GM21825 (cell line): Measurements from ENCODE around the gene DDC.

ENCODE experiments used
- ATAC-seq: cut with Tn5 transposase; IDR thresholded peaks from one replicate; pipeline ENCODE4 v1.9.1; 2021; ENCODE audit warnings: mild to moderate bottlenecking, moderate library complexity; ENCODE audit not compliant: unreplicated experiment

The DDC gene

DNA sequence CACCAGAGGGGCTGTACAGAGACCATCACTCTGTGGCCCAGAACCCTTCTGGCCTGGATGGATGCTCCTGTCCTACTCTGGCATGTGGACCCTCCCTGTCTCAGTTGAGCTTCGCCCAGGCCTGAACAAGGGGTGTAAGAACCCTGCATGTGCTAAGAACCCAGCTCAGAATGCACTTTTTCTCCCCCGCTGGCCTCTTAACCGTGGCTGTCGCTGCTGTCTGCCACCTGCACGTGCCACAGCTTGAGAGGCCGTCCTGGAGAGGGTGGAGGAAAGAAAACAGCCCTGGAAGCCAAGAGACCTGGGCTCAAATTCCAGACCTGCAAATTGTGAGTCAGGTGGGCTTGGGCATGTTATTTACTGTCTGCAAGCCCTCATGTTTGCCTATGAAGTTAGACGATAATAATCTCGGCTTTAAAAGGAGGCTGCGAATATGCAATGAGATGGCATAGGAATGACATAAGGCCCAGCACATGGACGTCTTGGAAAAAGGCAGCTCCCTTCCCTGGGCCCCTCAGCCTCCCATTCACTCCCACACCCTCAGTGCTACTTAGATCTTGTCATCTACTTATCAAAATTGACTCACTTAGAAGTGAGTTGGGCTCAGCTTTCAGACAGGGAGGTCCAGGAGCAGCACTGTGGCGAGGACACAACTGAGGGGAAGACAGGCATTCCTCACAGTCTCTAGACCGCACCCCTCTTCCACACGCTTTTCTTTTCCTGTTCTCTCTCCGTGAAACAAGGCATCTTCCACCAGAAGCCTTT lies 146.5 kb downstream of the DDC start:
- ATAC-seq: no peak

DNA sequence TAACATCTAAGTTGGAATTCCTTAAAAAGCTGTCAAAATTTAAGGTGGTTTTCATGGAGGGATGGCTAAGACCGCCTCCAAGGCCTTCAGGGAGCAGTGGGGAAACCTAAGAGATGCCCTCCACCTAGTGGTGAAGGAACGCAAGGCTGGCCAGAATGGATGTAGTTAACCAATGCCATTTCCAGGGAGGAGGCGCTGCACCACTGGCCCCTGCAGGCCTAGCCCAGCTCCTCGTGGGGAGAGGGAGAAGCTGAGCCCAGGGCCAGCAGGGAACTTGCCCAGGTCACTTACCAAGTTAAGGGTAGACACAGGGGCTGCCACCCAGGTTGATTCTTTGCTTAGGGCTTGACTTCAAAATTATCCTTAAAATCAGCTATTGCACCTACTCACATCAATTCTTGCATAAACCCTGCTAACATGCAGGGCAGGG lies 147.1 kb downstream of the DDC start:
- ATAC-seq: peak; percentile 81

DNA sequence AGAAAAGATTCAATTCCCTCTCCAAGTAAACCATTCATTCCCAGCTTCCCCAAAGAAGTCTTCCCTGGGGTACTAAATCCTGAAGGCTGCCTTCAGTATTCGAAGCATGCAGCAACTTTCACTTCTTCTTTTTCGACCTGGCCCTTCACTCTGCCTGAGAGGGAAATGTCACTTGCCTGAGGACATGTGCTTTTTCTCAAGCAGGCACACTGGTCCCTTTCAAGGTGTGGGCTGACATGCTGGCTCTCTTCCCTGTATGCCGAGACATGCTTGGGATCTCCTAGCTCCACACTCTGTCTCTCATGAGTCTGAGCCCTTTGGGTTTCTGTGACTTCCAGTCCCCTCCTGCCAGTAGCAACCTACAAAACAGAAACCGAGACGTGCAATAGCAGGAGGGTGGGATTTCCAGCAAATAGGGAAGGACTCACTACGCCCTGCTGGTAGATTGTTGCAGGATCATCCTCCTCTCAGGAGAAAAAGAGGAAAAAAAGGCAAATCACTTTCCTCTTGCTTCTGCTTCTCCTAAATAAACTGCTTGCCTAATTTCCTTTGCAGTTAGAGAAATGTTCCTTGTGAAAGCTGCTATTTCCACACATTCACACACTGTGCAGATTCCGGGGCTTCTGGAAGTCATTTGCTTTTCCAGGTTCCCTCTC lies 148.6 kb downstream of the DDC start:
- peak; percentile 67 for ATAC-seq

DNA sequence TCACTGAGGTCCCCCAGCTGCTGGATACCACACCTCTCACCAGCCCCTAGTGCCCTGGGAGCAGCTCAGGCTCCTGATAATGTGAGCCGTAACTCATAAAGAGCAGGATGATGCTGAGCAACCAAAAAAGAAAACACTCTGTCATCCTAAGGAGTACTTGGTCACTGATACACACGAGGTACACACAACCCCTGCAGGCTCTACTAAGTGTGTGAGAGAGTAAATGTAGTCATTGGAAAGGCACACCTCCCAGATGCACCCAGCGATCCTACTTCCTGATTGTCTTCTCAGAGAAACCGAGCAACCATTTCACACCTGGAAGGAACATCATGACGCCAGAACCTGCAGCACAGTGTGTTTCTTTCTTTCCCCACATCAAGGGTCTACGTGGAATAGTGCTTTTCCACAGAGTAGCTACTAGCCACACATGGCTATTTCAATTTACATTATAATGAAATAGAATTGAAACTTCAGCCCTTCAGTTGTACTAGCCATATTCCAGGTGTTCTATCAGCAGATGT lies 149.3 kb downstream of the DDC start:
- ATAC-seq: no peak

DNA sequence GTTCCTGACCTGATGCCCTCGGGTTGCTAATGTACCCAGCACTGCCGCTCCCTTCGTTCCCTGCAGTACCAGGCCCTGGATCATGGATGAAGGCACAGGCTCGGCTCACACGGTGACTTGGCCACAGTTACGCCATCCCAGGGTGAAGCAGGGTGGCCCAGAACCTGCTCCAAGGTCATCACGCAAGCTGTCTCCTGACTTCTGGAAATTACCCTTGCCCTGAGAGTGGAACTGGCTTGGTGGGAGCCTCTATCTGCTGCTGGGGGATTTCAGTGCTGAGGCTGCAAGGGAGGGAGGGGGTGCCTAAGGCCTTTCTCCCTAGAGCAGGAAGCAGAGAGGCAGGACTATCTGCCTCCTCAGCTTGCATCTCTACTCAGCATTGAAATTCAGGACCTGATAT lies 151.6 kb downstream of the DDC start:
- ATAC-seq: no peak

DNA sequence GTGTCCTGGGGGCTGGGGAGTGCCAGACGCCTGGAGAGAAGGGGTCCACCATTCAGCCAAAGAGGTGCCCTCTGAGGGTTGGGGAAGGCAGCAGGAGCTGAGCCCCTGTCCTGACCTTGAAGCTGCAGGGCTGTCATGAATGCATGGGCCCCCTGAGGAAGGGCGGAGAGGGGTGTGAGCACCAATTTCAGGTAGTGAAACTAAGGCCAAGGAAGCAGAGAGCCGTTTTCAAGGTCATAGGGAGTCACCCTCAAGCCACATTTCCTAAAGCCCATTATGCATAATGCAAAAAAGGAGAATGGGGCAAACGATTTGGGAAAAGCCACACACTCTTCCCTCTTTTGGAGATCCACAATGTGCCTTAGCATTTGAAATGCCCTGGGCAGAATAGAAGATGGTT lies 152.2 kb downstream of the DDC start:
- no peak for ATAC-seq

DNA sequence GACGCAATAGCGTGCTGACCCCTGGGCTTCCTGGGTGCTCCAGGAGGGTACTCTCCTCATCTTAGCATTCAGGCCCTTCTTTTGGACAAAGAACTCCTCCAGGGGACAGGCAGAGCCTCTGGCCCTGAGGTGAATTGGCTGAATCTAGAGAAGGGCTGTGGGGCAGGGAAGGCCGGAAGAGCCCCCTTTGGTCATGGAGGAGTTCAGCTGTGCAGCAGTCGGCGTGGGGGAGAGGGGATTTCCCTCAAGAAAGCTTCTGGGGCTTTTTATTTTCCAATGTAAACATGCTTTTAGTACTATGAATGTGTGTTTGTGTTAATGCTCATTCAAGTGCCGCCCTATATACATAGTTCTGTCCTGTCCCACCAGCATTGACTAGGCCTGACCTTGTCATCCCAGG lies 153.9 kb downstream of the DDC start:
- no peak for ATAC-seq

DNA sequence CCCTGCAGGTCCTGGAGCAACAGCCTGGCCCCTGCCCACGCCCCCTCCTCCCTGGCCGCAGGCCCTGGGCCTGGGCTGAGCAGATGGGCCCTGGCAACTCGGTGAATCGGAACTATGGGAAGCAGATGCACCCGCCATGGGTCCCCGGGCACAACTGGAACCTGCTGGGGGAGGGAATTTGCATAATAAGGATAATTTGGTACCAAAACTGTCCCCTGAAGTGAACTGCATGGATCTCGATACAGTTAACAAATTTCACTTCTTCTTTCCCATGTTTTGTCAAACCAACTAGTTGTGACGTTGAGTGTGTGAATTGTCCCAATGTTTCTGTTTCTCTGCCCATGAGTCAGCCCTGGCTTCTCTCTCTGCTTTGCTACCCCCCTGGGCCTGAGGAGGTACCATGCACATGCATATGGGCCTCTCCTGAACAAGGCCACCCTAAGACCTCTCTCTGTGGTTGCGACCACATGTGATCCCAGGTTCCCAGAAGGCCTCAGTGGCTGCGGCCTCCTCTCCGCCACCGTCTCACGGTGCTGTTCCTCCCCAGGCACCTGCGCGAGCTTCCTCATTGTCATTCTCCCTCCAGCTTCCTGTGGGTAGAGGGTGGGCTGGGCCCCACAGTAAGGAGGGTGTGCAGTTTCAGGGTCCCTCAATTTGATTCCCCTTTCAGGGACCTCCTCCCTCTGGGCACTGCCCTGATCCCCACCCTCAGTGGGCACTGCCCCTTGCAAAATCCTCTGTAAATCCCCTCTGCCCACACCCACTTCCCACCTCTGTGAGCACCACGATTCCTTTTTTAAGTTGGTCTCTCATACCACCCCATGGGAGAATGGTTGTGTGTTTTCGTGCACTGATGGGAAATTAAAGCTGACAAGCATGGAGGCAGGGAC lies 155.1 kb downstream of the DDC start:
- peak; percentile 62 for ATAC-seq
